ENCODE results near the gene EVI5. TPM values are rescaled to one million over a fixed set of nuclear protein-coding genes. Genes with fewer than 3 reads are reported as not detected.

EVI5 gene
- total RNA-seq, 1 experiment from 2014 or later = 31.2 TPM

- no peak overlapping the region for H3K27ac Mint-ChIP-seq (ENCODE audit: unreplicated experiment)
- no peaks in the 10 kb centered on the region for H3K4me1 ChIP-seq
- peak overlapping the region; percentile 50 for H3K4me3 ChIP-seq (ENCODE audit: low read depth, low read length)
- TF ChIP-seq, protein P1, sequence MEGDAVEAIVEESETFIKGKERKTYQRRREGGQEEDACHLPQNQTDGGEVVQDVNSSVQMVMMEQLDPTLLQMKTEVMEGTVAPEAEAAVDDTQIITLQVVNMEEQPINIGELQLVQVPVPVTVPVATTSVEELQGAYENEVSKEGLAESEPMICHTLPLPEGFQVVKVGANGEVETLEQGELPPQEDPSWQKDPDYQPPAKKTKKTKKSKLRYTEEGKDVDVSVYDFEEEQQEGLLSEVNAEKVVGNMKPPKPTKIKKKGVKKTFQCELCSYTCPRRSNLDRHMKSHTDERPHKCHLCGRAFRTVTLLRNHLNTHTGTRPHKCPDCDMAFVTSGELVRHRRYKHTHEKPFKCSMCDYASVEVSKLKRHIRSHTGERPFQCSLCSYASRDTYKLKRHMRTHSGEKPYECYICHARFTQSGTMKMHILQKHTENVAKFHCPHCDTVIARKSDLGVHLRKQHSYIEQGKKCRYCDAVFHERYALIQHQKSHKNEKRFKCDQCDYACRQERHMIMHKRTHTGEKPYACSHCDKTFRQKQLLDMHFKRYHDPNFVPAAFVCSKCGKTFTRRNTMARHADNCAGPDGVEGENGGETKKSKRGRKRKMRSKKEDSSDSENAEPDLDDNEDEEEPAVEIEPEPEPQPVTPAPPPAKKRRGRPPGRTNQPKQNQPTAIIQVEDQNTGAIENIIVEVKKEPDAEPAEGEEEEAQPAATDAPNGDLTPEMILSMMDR (IDR thresholded peaks at IDR 0.05; ENCODE audit: insufficient read depth in 1 of 2, low read depth in 1 of 2, low read length in 1 of 2, severe bottlenecking in 1 of 2, unreplicated experiment in 1 of 2) = no peak
- peak in 1 of 2 experiments; percentile 48 for DNase-seq
- H3K36me3 ChIP-seq (ENCODE audit: control insufficient read depth, insufficient read depth, low read length) = no peaks in the 10 kb centered on the region; the same call in 1 of the 2 replicates
- no peaks in the 10 kb centered on the region; the same call in 1 of the 2 replicates for H3K27me3 ChIP-seq (replicated peaks; ENCODE audit: control insufficient read depth, insufficient read depth, low read length)
- H3K4me3 Mint-ChIP-seq (ENCODE audit: unreplicated experiment) = peak overlapping the region; percentile 91
- H3K36me3 Mint-ChIP-seq (ENCODE audit: insufficient read depth, unreplicated experiment) = no peaks in the 10 kb centered on the region
- no peaks in the 10 kb centered on the region for H3K27me3 Mint-ChIP-seq (ENCODE audit: insufficient read depth, unreplicated experiment)
- BruUV-seq (replicated peaks) = no TSS peak
- no peaks in the 10 kb centered on the region for H3K4me1 Mint-ChIP-seq (ENCODE audit: low read depth, unreplicated experiment)
- POLR2A ChIA-PET = no interaction called here
- H3K9me3 ChIP-seq = no peaks in the 10 kb centered on the region
- intact Hi-C loops (cut with micrococcal nuclease; ENCODE audit: unreplicated experiment) = loop anchor here (5.0 to 10.0 kb wide), 3 partner anchors 42 to 169 kb away; no protein-coding TSS in a partner anchor
- CTCF ChIA-PET = interaction anchor here (0.6 to 0.7 kb wide), 2 partner anchors 16 to 113 kb away, joined by 4 to 9 read pairs; no protein-coding TSS in a partner anchor
- no peaks in the 10 kb centered on the region for H3K9me3 Mint-ChIP-seq (ENCODE audit: unreplicated experiment)
These were observed 301.1 kb downstream of the EVI5 start for GRCh38 chr1:92483610-92484471.

DNA sequence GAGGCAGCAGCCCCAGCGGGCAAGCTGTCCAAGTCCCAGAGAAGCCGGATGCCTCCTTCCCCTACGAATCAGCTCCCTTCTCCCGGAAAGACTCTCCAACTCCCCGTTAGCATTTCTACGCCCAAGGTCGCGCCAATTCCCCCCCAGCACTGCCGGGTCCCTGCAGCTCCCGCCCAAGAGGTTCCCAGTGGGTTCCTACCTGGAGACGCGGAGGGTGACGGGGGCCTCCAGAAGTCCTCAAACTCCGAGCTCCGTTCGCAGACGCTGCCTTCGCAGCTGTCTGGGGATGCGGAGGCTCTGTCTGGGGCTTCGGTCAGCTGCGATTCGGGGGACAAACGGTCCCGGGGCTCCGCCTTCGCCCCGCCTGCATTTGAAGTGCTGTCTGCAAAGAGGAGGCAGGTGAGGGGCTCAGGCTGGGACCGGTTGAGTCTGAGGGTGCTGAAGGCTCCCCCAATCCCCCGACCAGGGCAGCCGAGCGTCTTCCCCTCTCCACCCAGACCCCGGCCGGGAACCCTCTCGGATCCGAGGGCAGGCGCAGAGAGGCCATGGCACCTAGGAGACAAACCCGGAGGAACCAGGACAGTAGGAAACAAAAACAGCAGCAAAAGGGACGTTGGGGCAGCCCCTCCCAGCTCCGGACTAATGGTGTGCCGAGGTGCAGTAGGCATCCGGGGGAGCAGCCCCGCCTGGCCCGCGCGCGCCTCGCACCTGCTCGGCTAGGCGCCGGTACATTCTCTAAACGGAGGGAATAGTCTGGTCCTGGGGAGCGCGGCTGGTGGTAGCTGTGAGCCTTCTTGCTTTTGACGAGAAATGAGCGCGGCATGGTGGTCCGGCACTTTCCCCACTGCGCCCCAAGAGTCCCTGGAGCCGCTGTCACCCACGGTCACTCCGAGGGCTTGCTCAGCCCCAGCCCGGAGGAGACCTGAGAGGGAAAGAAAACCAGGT, 302.0 kb downstream of the EVI5 start:
- Histone ChIP-seq H3K4me1 (no peaks in the 10 kb centered on the region), H3K4me3 (ENCODE audit: low read depth, low read length) (peak overlapping the region; percentile 50), H3K27me3 (replicated peaks; ENCODE audit: control insufficient read depth, insufficient read depth, low read length) (no peaks in the 10 kb centered on the region; the same call in 1 of the 2 replicates), H3K9me3 (no peaks in the 10 kb centered on the region), H3K36me3 (ENCODE audit: control insufficient read depth, insufficient read depth, low read length) (no peaks in the 10 kb centered on the region; the same call in 1 of the 2 replicates)
- Mint-ChIP-seq H3K9me3 (ENCODE audit: unreplicated experiment) (no peaks in the 10 kb centered on the region), H3K4me1 (ENCODE audit: low read depth, unreplicated experiment) (no peaks in the 10 kb centered on the region), H3K27ac (ENCODE audit: unreplicated experiment) (no peak overlapping the region), H3K36me3 (ENCODE audit: insufficient read depth, unreplicated experiment) (no peaks in the 10 kb centered on the region), H3K27me3 (ENCODE audit: insufficient read depth, unreplicated experiment) (no peaks in the 10 kb centered on the region), H3K4me3 (ENCODE audit: unreplicated experiment) (peak overlapping the region; percentile 91)
- CTCF ChIA-PET = interaction anchor here (0.6 to 0.7 kb wide), 2 partner anchors 15 to 112 kb away, joined by 4 to 9 read pairs; no protein-coding TSS in a partner anchor
- POLR2A ChIA-PET = no interaction called here
- DNase-seq = no peak
- intact Hi-C loops (cut with micrococcal nuclease; ENCODE audit: unreplicated experiment) = loop anchor here (5.0 to 10.0 kb wide), 3 partner anchors 41 to 168 kb away; no protein-coding TSS in a partner anchor
- no TSS peak for BruUV-seq (replicated peaks)
- TF ChIP-seq, protein P1 (IDR thresholded peaks at IDR 0.05; ENCODE audit: insufficient read depth in 1 of 2, low read depth in 1 of 2, low read length in 1 of 2, severe bottlenecking in 1 of 2, unreplicated experiment in 1 of 2) = no peak

Data from Caco-2 (cell line).